B cell (primary cell): ENCODE measurements around the gene SMARCE1. TPM values are rescaled to one million over a fixed set of nuclear protein-coding genes. Genes with fewer than 3 reads are reported as not detected.

Experiments
- ATAC-seq: fragments of 200-7000 bp; cut with Tn5 transposase; one replicate; pipeline ENCODE4 v1.10.0; 2021; ENCODE audit warnings: low read depth, mild to moderate bottlenecking, moderate number of reproducible peaks, moderate library complexity
- CTCF ChIA-PET: fragments of 350-600 bp; sonication (Branson Sonifier 250); formaldehyde crosslinking; loops from one replicate; lab custom pipeline; 2021; ENCODE audit warnings: antibody characterized with exemption, inconsistent platforms; lab: Charles Lee
- POLR2A ChIA-PET: fragments of 350-600 bp; sonication (Branson Sonifier 250); formaldehyde crosslinking; loops from one replicate; lab custom pipeline; 2021; ENCODE audit warnings: antibody characterized with exemption; lab: Charles Lee
- DNase-seq: peaks from one replicate; pipeline ENCODE4 v3.0.0; 2013
- H2AFZ ChIP-seq: 2 replicates; pipeline ENCODE4 v1.6.1; 2012; ENCODE audit warnings: mild to moderate bottlenecking, low read depth, low read length; ENCODE audit not compliant: insufficient read depth, poor library complexity, severe bottlenecking
- H3K27ac ChIP-seq, 2 donors: 1 replicate in 1 of 2; 2 replicates in 1 of 2; pipeline ENCODE4 v1.5.1; 2012 to 2013; ENCODE audit warnings: low read length in 2 of 2, mild to moderate bottlenecking in 2 of 2, moderate library complexity in 1 of 2
- H3K27me3 ChIP-seq, 4 experiments: fragments of 200-600 bp in 1 of 4; sonication (generic) in 1 of 4; replicated peaks in 1 of 4; 1 replicate in 2 of 4; 2 replicates in 2 of 4; pipeline versions ENCODE4 v1.6.1 to v1.7.0; 2013 to 2016; ENCODE audit warnings: low read length in 3 of 4, mild to moderate bottlenecking in 2 of 4, mixed read lengths in 1 of 4, moderate library complexity in 1 of 4; ENCODE audit not compliant: insufficient read depth in 4 of 4, control insufficient read depth in 3 of 4; ENCODE audit errors: control extremely low read depth in 1 of 4
- H3K36me3 ChIP-seq, 2 experiments: replicated peaks in 1 of 2; 1 replicate in 1 of 2; 2 replicates in 1 of 2; pipeline versions ENCODE4 v1.6.1 to v1.7.1; 2013; ENCODE audit warnings: low read length in 1 of 2; ENCODE audit not compliant: insufficient read depth in 2 of 2, control insufficient read depth in 1 of 2; ENCODE audit errors: control extremely low read depth in 1 of 2, extremely low read depth in 1 of 2
- H3K4me1 ChIP-seq, 2 donors: fragments of 200-600 bp in 1 of 2; sonication (generic) in 1 of 2; 1 replicate in 1 of 2; 2 replicates in 1 of 2; pipeline versions ENCODE4 v1.5.1 to v1.6.1; 2013 to 2017; ENCODE audit warnings: low read length in 2 of 2; ENCODE audit not compliant: control insufficient read depth in 2 of 2, insufficient read depth in 2 of 2
- H3K4me2 ChIP-seq: replicated peaks from 2 replicates; pipeline ENCODE3; 2012; ENCODE audit warnings: mild to moderate bottlenecking, low read depth, low read length; ENCODE audit not compliant: poor library complexity, severe bottlenecking
- H3K4me3 ChIP-seq, 5 experiments: fragments of 200-600 bp in 1 of 5; sonication (generic) in 1 of 5; 1 replicate in 3 of 5; 2 replicates in 2 of 5; pipeline versions ENCODE4 v1.5.1 to v1.7.0; 2011 to 2016; ENCODE audit warnings: low read length in 4 of 5, mild to moderate bottlenecking in 4 of 5, low read depth in 2 of 5, control low read depth in 1 of 5, moderate library complexity in 1 of 5; ENCODE audit not compliant: insufficient read depth in 1 of 5; ENCODE audit errors: control extremely low read depth in 1 of 5, extremely low read depth in 1 of 5
- H3K79me2 ChIP-seq: fragments of 200-600 bp; sonication (generic); one replicate; pipeline ENCODE4 v1.6.0; 2016; ENCODE audit warnings: low read length; ENCODE audit not compliant: control insufficient read depth, insufficient read depth
- H3K9ac ChIP-seq: fragments of 200-600 bp; sonication (generic); 2 replicates; pipeline ENCODE4 v1.6.1; 2017; ENCODE audit warnings: mild to moderate bottlenecking, low read length, moderate library complexity
- H3K9me3 ChIP-seq, 3 donors: one replicate each; pipeline versions ENCODE4 v1.6.1 to v1.7.1; 2013; ENCODE audit warnings: low read length in 2 of 3; ENCODE audit not compliant: control insufficient read depth in 2 of 3, insufficient read depth in 1 of 3; ENCODE audit errors: control extremely low read depth in 1 of 3
- H4K20me1 ChIP-seq: 2 replicates; pipeline ENCODE4 v1.6.0; 2012; ENCODE audit warnings: mild to moderate bottlenecking, low read length; ENCODE audit not compliant: insufficient read depth, control insufficient read depth, poor library complexity, severe bottlenecking
- H3K27ac Mint-ChIP-seq: one replicate; pipeline ENCODE4 v1.8.0; 2021; ENCODE audit warnings: mixed read lengths
- H3K27me3 Mint-ChIP-seq: one replicate; pipeline ENCODE4 v1.8.0; 2021; ENCODE audit warnings: mixed read lengths
- H3K4me1 Mint-ChIP-seq: one replicate; pipeline ENCODE4 v1.8.0; 2021; ENCODE audit warnings: mixed read lengths
- H3K4me3 Mint-ChIP-seq: one replicate; pipeline ENCODE4 v1.8.0; 2021; ENCODE audit warnings: mixed read lengths
- H3K9me3 Mint-ChIP-seq: one replicate; pipeline ENCODE4 v1.8.0; 2022; ENCODE audit warnings: mixed read lengths; ENCODE audit not compliant: insufficient read depth
- CTCF ChIP-seq: fragments of 200-600 bp; IDR thresholded peaks from one replicate; pipeline ENCODE4 v1.8.0; 2022; ENCODE audit warnings: antibody characterized with exemption, mild to moderate bottlenecking
- EZH2 ChIP-seq: IDR thresholded peaks from 2 replicates; pipeline ENCODE4 v1.6.1; 2012; ENCODE audit warnings: borderline replicate concordance, low read depth, mild to moderate bottlenecking, moderate library complexity, low read length; ENCODE audit not compliant: insufficient read depth, poor library complexity, severe bottlenecking
- WGBS: methylation state at CpG from one replicate; pipeline ENCODE4 v1.1.5; 2013; ENCODE audit warnings: missing lambda C conversion rate; ENCODE audit not compliant: insufficient coverage; 5-methylcytosine and 5-hydroxymethylcytosine counted together
- intact Hi-C: fragments of 100-400 bp; cut with micrococcal nuclease; formaldehyde crosslinking; loops from one replicate; pipeline ENCODE4 v1.10.0; 2022
- polyA plus RNA-seq: library from polyadenylated mRNA; depleted of rRNA; stranded (reverse); fragments of >200 nt; gene quantifications from 2 replicates; pipeline ENCODE4 v1.2.3, GENCODE V29; 2012
- total RNA-seq, 2 donors: library from RNA; stranded (reverse); fragments of 120-200 nt in 1 of 2; gene quantifications; 1 replicate in 1 of 2; 2 replicates in 1 of 2; pipeline versions ENCODE4 v1.2.3 to v1.2.4, GENCODE V29; 2013 to 2022

The SMARCE1 gene
- total and polyA plus RNA-seq, 2 donors (not counting 1 experiment from before 2014, with no cell fraction given) = 19.9 to 128 TPM

GRCh38 chr17:40645291-40645690 is 2.3 kb downstream of the SMARCE1 start:
- POLR2A ChIA-PET = no interaction called here
- peaks cover 14 to 45% of the 10 kb centered on the region in 2 experiments for H3K36me3 ChIP-seq
- peak overlapping the region; percentile 3 for H3K4me3 Mint-ChIP-seq
- H3K4me1 Mint-ChIP-seq = peaks cover 45% of the 10 kb centered on the region
- intact Hi-C loops = no loop called here
- H3K9me3 Mint-ChIP-seq = no peaks in the 10 kb centered on the region
- no peaks in the 10 kb centered on the region for H3K9me3 ChIP-seq
- ATAC-seq (no peak), DNase-seq (no peak)
- no peak overlapping the region for H2AFZ ChIP-seq
- no peaks in the 10 kb centered on the region for H3K27me3 ChIP-seq
- no peaks in the 10 kb centered on the region for H3K27me3 Mint-ChIP-seq
- H3K27ac ChIP-seq = no peak overlapping the region
- H3K4me2 ChIP-seq = peak overlapping the region; percentile 95
- peaks cover 87% of the 10 kb centered on the region for H3K79me2 ChIP-seq
- peaks cover 25 to 30% of the 10 kb centered on the region in 2 donors for H3K4me1 ChIP-seq
- no peak overlapping the region for H3K4me3 ChIP-seq
- H3K27ac Mint-ChIP-seq = no peak overlapping the region
- TF ChIP-seq EZH2 (no peak), CTCF (no peak)
- H4K20me1 ChIP-seq = peaks cover 15% of the 10 kb centered on the region
- CTCF ChIA-PET = interaction anchor here (1.1 to 1.5 kb wide), 2 partner anchors 85 to 1003 kb away, joined by 4 to 6 read pairs; no protein-coding TSS in a partner anchor
- no peak overlapping the region for H3K9ac ChIP-seq

- ATAC-seq = no peak
- TF ChIP-seq EZH2 (no peak), CTCF (no peak)
- Mint-ChIP-seq H3K4me1 (peaks cover 14% of the 10 kb centered on the region), H3K27ac (no peak overlapping the region), H3K4me3 (no peak overlapping the region), H3K27me3 (no peaks in the 10 kb centered on the region), H3K9me3 (no peaks in the 10 kb centered on the region)
- no CpG with 5 or more reads among the region's 2 CpGs for WGBS
- Histone ChIP-seq H3K4me3 (no peak overlapping the region), H2AFZ (no peak overlapping the region), H3K9me3 (no peaks in the 10 kb centered on the region), H4K20me1 (peaks cover 27% of the 10 kb centered on the region), H3K4me1 (no peaks in the 10 kb centered on the region), H3K36me3 (peaks cover 8 to 92% of the 10 kb centered on the region in 2 experiments), H3K27ac (no peak overlapping the region), H3K27me3 (no peaks in the 10 kb centered on the region), H3K9ac (no peak overlapping the region), H3K4me2 (no peak overlapping the region), H3K79me2 (peaks cover 44% of the 10 kb centered on the region)
- ChIA-PET POLR2A (no interaction called here), CTCF (interaction anchor here (0.9 kb wide), 1 partner anchor 159 kb away, joined by 3 read pairs; no protein-coding TSS in a partner anchor)
- intact Hi-C loops = no loop called here
- no peak for DNase-seq
Measured at GRCh38 chr17:40637931-40638330, 9.7 kb downstream of the SMARCE1 start.
